K562 (cell line): ENCODE measurements around the gene RGL2. TPM values are rescaled to one million over a fixed set of nuclear protein-coding genes. Genes with fewer than 3 reads are reported as not detected.
A peak's percentile ranks its signal among the peaks of the same experiment; 100 is the strongest.

Experiments
- ATAC-seq: fragments of 200-7000 bp; cut with Tn5 transposase; 3 replicates; pipeline ENCODE4 v1.9.1; 2020; ENCODE audit warnings: moderate library complexity
- BruUV-seq: library from RNA; stranded (reverse); fragments of 400-500 nt; replicated peaks from 2 replicates; lab custom pipeline; 2021; lab: Mats Ljungman, UMichigan
- CTCF ChIA-PET: fragments of 300-600 bp; formaldehyde crosslinking; extraction: SDS; loops from one replicate; lab custom pipeline; 2021; ENCODE audit warnings: low intra/inter-chr PET ratio; lab: Yijun Ruan, JAX
- POLR2A ChIA-PET: fragments of 300-600, 350-650 bp; sonication (Branson Sonifier 250); formaldehyde crosslinking; extraction: SDS; loops from one replicate; lab custom pipeline; 2021; ENCODE audit warnings: antibody characterized with exemption, inconsistent platforms; lab: Yijun Ruan, JAX
- DNase-seq, 4 experiments: peaks; one replicate each; pipeline versions ENCODE4 v3.0.0 to v3.0.0-alpha.2; 2011 to 2018; ENCODE audit warnings: low spot score in 3 of 4, mixed read lengths in 3 of 4; ENCODE audit errors: extremely low read depth in 1 of 4
- FAIRE-seq: peaks from 2 replicates; lab custom pipeline; 2011; peaks lifted over from hg19 to GRCh38; lab: Jason Lieb, UNC
- H2AFZ ChIP-seq: 2 replicates; pipeline ENCODE4 v1.6.0; 2011; ENCODE audit warnings: low read depth, low read length, control low read depth, inconsistent platforms
- H3K27ac ChIP-seq: fragments of 200-600 bp; 3 replicates; pipeline ENCODE4 v1.8.0; 2011; ENCODE audit warnings: low read depth, mild to moderate bottlenecking, control low read depth, inconsistent platforms, low read length, moderate library complexity, mixed read lengths; ENCODE audit errors: extremely low read depth
- H3K27me3 ChIP-seq, 2 experiments: fragments of 300-600 bp in 1 of 2; 2 replicates in 1 of 2; 3 replicates in 1 of 2; pipeline versions ENCODE4 v1.6.0 to v1.8.0; 2011; ENCODE audit warnings: inconsistent platforms in 2 of 2, low read length in 2 of 2, mild to moderate bottlenecking in 1 of 2, mixed read lengths in 1 of 2, moderate library complexity in 1 of 2; ENCODE audit not compliant: control insufficient read depth in 2 of 2, insufficient read depth in 2 of 2
- H3K36me3 ChIP-seq: fragments of 300-600 bp; 3 replicates; pipeline ENCODE4 v1.8.0; 2011; ENCODE audit warnings: mild to moderate bottlenecking, low read length, inconsistent platforms; ENCODE audit not compliant: control insufficient read depth, insufficient read depth
- H3K4me1 ChIP-seq, 2 experiments: fragments of 200-600 bp in 1 of 2; replicated peaks in 1 of 2; 2 replicates in 1 of 2; 3 replicates in 1 of 2; pipeline versions ENCODE4 v1.5.1 to v1.8.0; 2011; ENCODE audit warnings: inconsistent platforms in 2 of 2, low read length in 2 of 2, mild to moderate bottlenecking in 1 of 2, mixed read lengths in 1 of 2, moderate library complexity in 1 of 2; ENCODE audit not compliant: control insufficient read depth in 2 of 2, insufficient read depth in 2 of 2
- H3K4me2 ChIP-seq: 2 replicates; pipeline ENCODE4 v1.6.1; 2011; ENCODE audit warnings: low read length, control low read depth, inconsistent platforms, mixed read lengths; ENCODE audit not compliant: insufficient read depth
- H3K4me3 ChIP-seq: fragments of 200-600 bp; sonication (generic), shearing (Covaris generic); 2 replicates; pipeline ENCODE4 v1.5.1; 2016; ENCODE audit warnings: control low read depth, inconsistent platforms
- H3K79me2 ChIP-seq: fragments of 200-600 bp; 3 replicates; pipeline ENCODE4 v1.8.0; 2011; ENCODE audit warnings: low read length, inconsistent platforms; ENCODE audit not compliant: control insufficient read depth, insufficient read depth
- H3K9ac ChIP-seq, 2 experiments: 2 replicates each; pipeline versions ENCODE4 v1.6.0 to v1.6.1; 2011; ENCODE audit warnings: low read depth in 2 of 2, low read length in 2 of 2, control low read depth in 1 of 2, inconsistent platforms in 1 of 2, mild to moderate bottlenecking in 1 of 2, mixed read lengths in 1 of 2; ENCODE audit not compliant: insufficient read depth in 1 of 2
- H3K9me1 ChIP-seq: one replicate; pipeline ENCODE4 v1.6.0; 2011; ENCODE audit warnings: inconsistent platforms, mild to moderate bottlenecking, low read length, moderate library complexity; ENCODE audit not compliant: control insufficient read depth, insufficient read depth
- H3K9me3 ChIP-seq: replicated peaks from 2 replicates; pipeline ENCODE4 v1.5.1; 2011; ENCODE audit warnings: low read depth, low read length, inconsistent platforms; ENCODE audit not compliant: control insufficient read depth, insufficient read depth
- H4K20me1 ChIP-seq: replicated peaks from 2 replicates; pipeline ENCODE4 v1.6.1; 2011; ENCODE audit warnings: low read length, inconsistent platforms, mixed read lengths; ENCODE audit not compliant: control insufficient read depth, insufficient read depth
- HNRNPH1 ChIP-seq: fragments of 200-400 bp; formaldehyde crosslinking; optimal IDR thresholded peaks from 2 replicates; pipeline ENCODE3; 2017; ENCODE audit warnings: low read depth, mild to moderate bottlenecking, low read length, moderate library complexity
- MAFF ChIP-seq: IDR thresholded peaks from 2 replicates; pipeline ENCODE4 v1.6.1; 2012; ENCODE audit warnings: low read length, improper control_type of control experiment
- NRF1 ChIP-seq, 2 experiments: fragments of 450-650 bp; IDR thresholded peaks in 1 of 2; conservative IDR thresholded peaks in 1 of 2; 2 replicates each; pipeline ENCODE4 v1.6.1; 2014; ENCODE audit warnings: mild to moderate bottlenecking in 2 of 2
- NUFIP1 ChIP-seq: fragments of 450-650 bp; IDR thresholded peaks from 2 replicates; pipeline ENCODE4 v1.6.1; 2018; ENCODE audit not compliant: partially characterized antibody
- REST ChIP-seq, 2 experiments: fragments of 450-650 bp; formaldehyde crosslinking in 1 of 2; IDR thresholded peaks; 2 replicates each; pipeline versions ENCODE4 v1.4.0 to v1.6.1; 2014 to 2020; ENCODE audit warnings: mild to moderate bottlenecking in 2 of 2, borderline replicate concordance in 1 of 2, low read depth in 1 of 2
- SMARCA5 ChIP-seq: fragments of 450-650 bp; IDR thresholded peaks from 2 replicates; pipeline ENCODE4 v1.6.1; 2016
- SMC3 ChIP-seq: conservative IDR thresholded peaks from 2 replicates; pipeline ENCODE4 v1.6.1; 2011; ENCODE audit warnings: low read depth, low read length, improper control_type of control experiment; ENCODE audit not compliant: insufficient read depth
- SNIP1 ChIP-seq: fragments of 450-650 bp; IDR thresholded peaks from 2 replicates; pipeline ENCODE4 v1.7.1; 2017; ENCODE audit warnings: low read depth, mild to moderate bottlenecking
- STAG1 ChIP-seq: sonication (generic); formaldehyde crosslinking; IDR thresholded peaks from 2 replicates; pipeline ENCODE4 v1.5.0; 2020; ENCODE audit warnings: missing genetic modification reagents, borderline replicate concordance
- TAF9B ChIP-seq: fragments of 450-650 bp; IDR thresholded peaks from 2 replicates; pipeline ENCODE4 v1.6.1; 2018; ENCODE audit warnings: mild to moderate bottlenecking; ENCODE audit not compliant: partially characterized antibody
- ZBTB33 ChIP-seq: sonication (generic); formaldehyde crosslinking; IDR thresholded peaks from 2 replicates; pipeline ENCODE4 v1.8.1; 2023; ENCODE audit warnings: mild to moderate bottlenecking, missing genetic modification reagents
- WGBS: fragments of 100-300 bp; shearing (Covaris generic); methylation state at CpG from one replicate; pipeline ENCODE4 v1.1.6; 2016; ENCODE audit warnings: low coverage, mixed read lengths; ENCODE audit not compliant: insufficient coverage; ENCODE audit errors: missing lambda C conversion rate; 5-methylcytosine and 5-hydroxymethylcytosine counted together
- in situ Hi-C: fragments of 300-500 bp; cut with MboI; formaldehyde crosslinking; loops from 4 replicates; pipeline ENCODE4 v1.15.0; 2018; ENCODE audit warnings: inconsistent platforms, mixed read lengths
- intact Hi-C: fragments of 100-400 bp; cut with micrococcal nuclease; formaldehyde crosslinking; loops from 2 replicates; pipeline ENCODE4 v1.14.2; 2022
- polyA plus RNA-seq, 8 experiments: library from polyadenylated mRNA; depleted of rRNA in 4 of 8; stranded (reverse) in 5 of 8; unstranded in 3 of 8; fragments of >200 nt; fragmentation: Nextera tagmentation in 2 of 8; fragmentation: Illumina TruSeq in 1 of 8; extraction: Ambion mirVana in 2 of 8; extraction: Trizol in 1 of 8; gene quantifications; 2 replicates each; pipeline versions ENCODE4 v1.2.1 to v1.2.3, GENCODE V29; 2011 to 2014; ENCODE audit warnings: inconsistent platforms in 1 of 8, missing spikeins in 1 of 8
- total RNA-seq, 7 experiments: library from RNA; depleted of rRNA in 6 of 7; stranded (reverse); fragments of >200 nt in 6 of 7; fragmentation: Illumina TruSeq in 2 of 7; extraction: Trizol in 2 of 7; gene quantifications; 2 replicates each; pipeline versions ENCODE4 v1.2.1 to v1.2.3, GENCODE V29; 2011 to 2021; ENCODE audit warnings: low replicate concordance in 1 of 7

Gene RGL2
- total and polyA plus RNA-seq, 9 of the 15 experiments (the other 6 are each of a cell fraction or from before 2014, with no cell fraction given) = 1.8 to 57.1 (median 19.5) TPM

GRCh38 chr6:33314943-33315792 lies 16.4 kb upstream of the RGL2 start:
- peak overlapping the region; percentile 63 to 84; a peak in 3 of 4 replicates for H3K9ac ChIP-seq
- peaks cover 9% of the 10 kb centered on the region; the same call in 1 of the 2 replicates for H4K20me1 ChIP-seq
- ATAC-seq = peak; percentile 62
- H3K36me3 ChIP-seq = peaks cover 41% of the 10 kb centered on the region
- H3K27me3 ChIP-seq = no peaks in the 10 kb centered on the region
- intact Hi-C loops (no loop called here), in situ Hi-C loops (no loop called here)
- ChIA-PET POLR2A (interaction anchor here (0.7 kb wide), 1 partner anchor 1364 kb away, joined by 3 read pairs; no protein-coding TSS in a partner anchor), CTCF (no interaction called here)
- peak overlapping the region; percentile 95 for H3K4me2 ChIP-seq
- no TSS peak for BruUV-seq
- H2AFZ ChIP-seq = peak overlapping the region; percentile 86
- peaks cover 3% of the 10 kb centered on the region for H3K9me1 ChIP-seq
- DNase-seq = peak; percentile 79 to 88 (median 82)
- H3K4me1 ChIP-seq = peaks cover 45 to 64% of the 10 kb centered on the region in 2 experiments
- no peaks in the 10 kb centered on the region for H3K9me3 ChIP-seq
- peak overlapping the region; percentile 68 for H3K4me3 ChIP-seq
- peaks cover 58% of the 10 kb centered on the region for H3K79me2 ChIP-seq
- WGBS = 26% methylated on average over 47 of the region's 47 CpGs
- peak overlapping the region; percentile 90 for H3K27ac ChIP-seq
- no peak for FAIRE-seq
- peak; percentile 74 for TF ChIP-seq ZBTB33
- no peak for TF ChIP-seq TAF9B
- TF ChIP-seq SMARCA5 = no peak
- no peak for TF ChIP-seq REST (IDR thresholded peaks at IDR 0.05; ENCODE audit: borderline replicate concordance)
- TF ChIP-seq REST (CRISPR knock-in tag; IDR thresholded peaks at IDR 0.05; ENCODE audit: low read depth) = no peak
- no peak for TF ChIP-seq SMC3
- no peak for TF ChIP-seq SNIP1
- TF ChIP-seq NRF1 (conservative IDR thresholded peaks at IDR 0.05 in 1 of 2, IDR thresholded peaks at IDR 0.05 in 1 of 2) = peak; percentile 58 to 68
- TF ChIP-seq NUFIP1 = no peak
- no peak for TF ChIP-seq HNRNPH1
- no peak for TF ChIP-seq MAFF
- TF ChIP-seq STAG1 = no peak
